SU-DHL-6 (cell line): ENCODE measurements around the gene SKI.

Experiments
- H2AFZ ChIP-seq: fragments of 200-600 bp; sonication (generic); 2 replicates; pipeline ENCODE4 v1.6.1; 2014; ENCODE audit warnings: low read depth, mild to moderate bottlenecking, moderate library complexity, mixed read lengths, antibody characterized with exemption, low read length; ENCODE audit not compliant: severe bottlenecking
- H3F3A ChIP-seq: fragments of 200-600 bp; shearing (Covaris generic); 2 replicates; pipeline ENCODE4 v1.6.0; 2016; ENCODE audit warnings: antibody characterized with exemption, mild to moderate bottlenecking; ENCODE audit not compliant: insufficient read depth
- H3K27ac ChIP-seq: fragments of 200-600 bp; sonication (generic); 2 replicates; pipeline ENCODE4 v1.5.1; 2016; ENCODE audit warnings: low read depth, mild to moderate bottlenecking, low read length, moderate library complexity, mixed read lengths
- H3K27me3 ChIP-seq: fragments of 200-600 bp; sonication (generic), shearing (Covaris generic); 2 replicates; pipeline ENCODE4 v1.6.0; 2014; ENCODE audit warnings: mild to moderate bottlenecking, low read length
- H3K36me3 ChIP-seq: fragments of 200-600 bp; sonication (generic); 2 replicates; pipeline ENCODE4 v1.6.1; 2014; ENCODE audit warnings: mild to moderate bottlenecking, low read length, mixed read lengths
- H3K4me2 ChIP-seq: fragments of 300-600, 200-600 bp; shearing (Covaris generic), sonication (generic); 2 replicates; pipeline ENCODE4 v1.6.0; 2014; ENCODE audit warnings: low read length, low read depth, mild to moderate bottlenecking; ENCODE audit not compliant: poor library complexity, severe bottlenecking
- H3K4me3 ChIP-seq: fragments of 200-600 bp; sonication (generic); 2 replicates; pipeline ENCODE4 v1.5.1; 2014; ENCODE audit warnings: antibody characterized with exemption, low read length, mild to moderate bottlenecking, mixed read lengths; ENCODE audit not compliant: insufficient read depth, poor library complexity, severe bottlenecking
- H3K79me2 ChIP-seq: fragments of 200-600 bp; sonication (generic); 2 replicates; pipeline ENCODE4 v1.6.1; 2014; ENCODE audit warnings: mild to moderate bottlenecking, low read length, moderate library complexity; ENCODE audit not compliant: insufficient read depth
- H3K9ac ChIP-seq: fragments of 200-600 bp; sonication (generic); 2 replicates; pipeline ENCODE4 v1.7.0; 2014; ENCODE audit warnings: mild to moderate bottlenecking, low read length
- H3K9me2 ChIP-seq: fragments of 200-600 bp; sonication (generic); replicated peaks from 2 replicates; pipeline ENCODE4 v1.6.1; 2014; ENCODE audit warnings: low read length; ENCODE audit not compliant: insufficient read depth
- H3K9me3 ChIP-seq: fragments of 200-600 bp; sonication (generic); 2 replicates; pipeline ENCODE4 v1.6.1; 2014; ENCODE audit warnings: low read length, mixed read lengths; ENCODE audit not compliant: insufficient read depth
- H4K20me1 ChIP-seq: fragments of 200-600 bp; sonication (generic); 2 replicates; pipeline ENCODE4 v1.6.1; 2014; ENCODE audit warnings: low read depth, mild to moderate bottlenecking, antibody characterized with exemption, low read length, moderate library complexity, mixed read lengths
- EZH2phosphoT487 ChIP-seq: fragments of 200-600 bp; sonication (generic), shearing (Covaris generic); conservative IDR thresholded peaks from 2 replicates; pipeline ENCODE4 v1.6.1; 2018; ENCODE audit warnings: mild to moderate bottlenecking, antibody characterized with exemption, low read length, moderate library complexity, mixed read lengths
- TF ChIP-seq, protein P1 (sequence below): fragments of 200-600 bp; sonication (generic); IDR thresholded peaks from one replicate; pipeline ENCODE4 v1.5.1; 2017; ENCODE audit warnings: antibody characterized with exemption, mild to moderate bottlenecking, low read length, moderate library complexity; ENCODE audit not compliant: insufficient read depth, poor library complexity, severe bottlenecking

SKI gene

DNA sequence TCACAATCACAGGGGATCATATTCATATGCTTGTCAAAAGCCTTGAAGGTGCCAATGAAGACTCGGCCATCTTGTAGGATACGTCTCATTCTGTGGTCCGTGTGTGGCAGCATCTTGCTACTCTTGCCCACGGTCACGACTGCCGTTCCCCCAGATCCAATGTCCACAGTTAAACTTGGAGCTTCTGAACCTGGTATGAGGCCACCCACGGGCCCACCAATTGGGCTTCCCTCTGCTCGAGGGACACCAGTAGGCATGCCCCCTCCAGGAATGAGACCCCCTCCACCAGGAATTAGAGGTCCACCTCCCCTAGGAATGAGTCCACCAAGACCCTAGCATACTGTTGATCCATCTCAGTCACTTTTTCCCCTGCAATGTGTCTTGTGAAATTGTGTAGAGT lies 123.6 kb downstream of the SKI start:
- Histone ChIP-seq H3K27me3 (no peaks in the 10 kb centered on the region), H3K9ac (no peak overlapping the region)
- no peak for TF ChIP-seq EZH2phosphoT487
- TF ChIP-seq, protein P1, sequence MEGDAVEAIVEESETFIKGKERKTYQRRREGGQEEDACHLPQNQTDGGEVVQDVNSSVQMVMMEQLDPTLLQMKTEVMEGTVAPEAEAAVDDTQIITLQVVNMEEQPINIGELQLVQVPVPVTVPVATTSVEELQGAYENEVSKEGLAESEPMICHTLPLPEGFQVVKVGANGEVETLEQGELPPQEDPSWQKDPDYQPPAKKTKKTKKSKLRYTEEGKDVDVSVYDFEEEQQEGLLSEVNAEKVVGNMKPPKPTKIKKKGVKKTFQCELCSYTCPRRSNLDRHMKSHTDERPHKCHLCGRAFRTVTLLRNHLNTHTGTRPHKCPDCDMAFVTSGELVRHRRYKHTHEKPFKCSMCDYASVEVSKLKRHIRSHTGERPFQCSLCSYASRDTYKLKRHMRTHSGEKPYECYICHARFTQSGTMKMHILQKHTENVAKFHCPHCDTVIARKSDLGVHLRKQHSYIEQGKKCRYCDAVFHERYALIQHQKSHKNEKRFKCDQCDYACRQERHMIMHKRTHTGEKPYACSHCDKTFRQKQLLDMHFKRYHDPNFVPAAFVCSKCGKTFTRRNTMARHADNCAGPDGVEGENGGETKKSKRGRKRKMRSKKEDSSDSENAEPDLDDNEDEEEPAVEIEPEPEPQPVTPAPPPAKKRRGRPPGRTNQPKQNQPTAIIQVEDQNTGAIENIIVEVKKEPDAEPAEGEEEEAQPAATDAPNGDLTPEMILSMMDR: no peak

DNA sequence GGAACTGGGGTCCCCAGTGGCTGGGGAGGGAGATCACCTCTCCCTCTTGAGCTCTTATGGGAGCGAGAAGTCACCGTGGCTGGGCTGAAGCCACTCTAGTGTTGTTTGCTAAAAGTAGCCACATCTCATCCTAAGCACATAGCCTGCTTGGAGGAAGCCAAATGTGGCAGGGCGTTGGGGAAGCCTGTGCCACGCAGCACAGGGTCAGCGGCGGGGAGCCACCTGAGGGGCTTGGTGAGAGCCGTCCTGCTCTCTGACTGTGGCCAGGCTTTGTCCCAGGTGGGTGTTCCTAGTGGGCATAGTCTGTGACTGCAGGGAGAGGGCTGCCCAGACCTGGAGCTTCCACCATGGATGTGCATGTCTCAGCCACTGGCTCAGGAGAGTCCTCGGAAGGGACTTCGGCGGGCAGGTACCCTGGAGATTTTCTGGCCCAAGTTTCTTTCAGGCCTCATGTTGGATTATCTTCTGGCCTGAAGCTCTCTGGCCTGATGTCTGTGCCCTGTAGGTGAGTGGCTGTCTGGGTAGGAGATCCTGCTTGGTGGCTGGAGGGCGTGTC lies 124.3 kb downstream of the SKI start:
- TF ChIP-seq, protein P1: no peak
- TF ChIP-seq EZH2phosphoT487: no peak
- no peaks in the 10 kb centered on the region for H3F3A ChIP-seq
- H3K4me3 ChIP-seq: no peak overlapping the region
- no peaks in the 10 kb centered on the region for H3K79me2 ChIP-seq
- H3K9me3 ChIP-seq: no peaks in the 10 kb centered on the region
- H3K9me2 ChIP-seq: no peaks in the 10 kb centered on the region
- H2AFZ ChIP-seq: no peak overlapping the region
- H3K27me3 ChIP-seq: no peaks in the 10 kb centered on the region
- no peak overlapping the region for H3K27ac ChIP-seq
- no peak overlapping the region for H3K9ac ChIP-seq
- H3K4me2 ChIP-seq: no peak overlapping the region
- no peaks in the 10 kb centered on the region for H4K20me1 ChIP-seq
- H3K36me3 ChIP-seq: no peaks in the 10 kb centered on the region

More for the DNA sequence above, 123.6 kb downstream of the SKI start:
- Histone ChIP-seq H3K36me3 (no peaks in the 10 kb centered on the region), H3K27ac (no peak overlapping the region), H3K9me3 (no peaks in the 10 kb centered on the region), H3K4me3 (no peak overlapping the region), H3K4me2 (no peak overlapping the region), H2AFZ (no peak overlapping the region), H3F3A (no peaks in the 10 kb centered on the region), H3K79me2 (no peaks in the 10 kb centered on the region), H4K20me1 (no peaks in the 10 kb centered on the region), H3K9me2 (no peaks in the 10 kb centered on the region)

DNA sequence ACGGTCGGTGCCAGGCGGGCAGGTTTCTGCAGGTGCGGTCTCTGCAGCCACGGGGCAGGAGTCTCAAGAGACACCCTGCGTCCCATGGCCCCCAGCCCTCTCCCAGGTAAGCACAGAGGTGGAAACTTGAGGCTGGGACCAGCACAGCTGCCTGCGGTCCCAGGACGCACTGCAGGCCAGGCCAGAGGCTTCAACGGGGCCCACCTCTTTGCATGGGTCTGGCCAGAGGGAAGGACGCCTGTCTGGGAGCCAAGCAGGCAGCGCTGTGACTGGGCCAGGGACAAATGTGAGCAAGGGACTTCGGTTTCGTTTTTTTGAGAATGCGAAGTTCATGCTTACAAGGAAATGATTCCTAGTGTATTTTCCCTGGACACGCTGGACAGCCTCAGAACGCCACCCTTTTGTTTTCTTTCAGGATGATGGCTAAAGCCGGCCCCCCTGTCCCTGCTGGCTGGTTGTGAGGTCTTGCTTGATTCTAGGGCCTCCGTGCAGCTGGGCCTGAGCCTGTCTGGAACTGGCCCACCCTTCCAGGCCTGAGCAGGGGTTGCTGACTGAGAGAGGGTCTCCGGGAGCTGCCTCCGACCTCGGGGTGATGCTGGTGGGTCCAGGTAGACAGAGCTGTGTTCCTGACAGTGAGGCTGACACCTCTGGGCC lies 124.9 kb downstream of the SKI start:
- Histone ChIP-seq H3K4me2 (no peak overlapping the region), H3K27me3 (no peaks in the 10 kb centered on the region), H3K27ac (no peak overlapping the region), H3K4me3 (no peak overlapping the region), H3K9me2 (no peaks in the 10 kb centered on the region), H3K36me3 (no peaks in the 10 kb centered on the region), H3K9ac (no peak overlapping the region), H3K79me2 (no peaks in the 10 kb centered on the region), H2AFZ (no peak overlapping the region), H3F3A (no peaks in the 10 kb centered on the region), H4K20me1 (no peaks in the 10 kb centered on the region), H3K9me3 (no peaks in the 10 kb centered on the region)
- TF ChIP-seq EZH2phosphoT487: no peak
- TF ChIP-seq, protein P1: no peak
